ENCODE results near the gene SPTBN1.

GRCh38 chr2:54704688-54705605, 248.8 kb downstream of the SPTBN1 start:
- TF ChIP-seq, protein P1, sequence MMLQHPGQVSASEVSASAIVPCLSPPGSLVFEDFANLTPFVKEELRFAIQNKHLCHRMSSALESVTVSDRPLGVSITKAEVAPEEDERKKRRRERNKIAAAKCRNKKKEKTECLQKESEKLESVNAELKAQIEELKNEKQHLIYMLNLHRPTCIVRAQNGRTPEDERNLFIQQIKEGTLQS (CRISPR knock-in tag; conservative IDR thresholded peaks at IDR 0.05), result no peak
- TF ChIP-seq, protein P2, sequence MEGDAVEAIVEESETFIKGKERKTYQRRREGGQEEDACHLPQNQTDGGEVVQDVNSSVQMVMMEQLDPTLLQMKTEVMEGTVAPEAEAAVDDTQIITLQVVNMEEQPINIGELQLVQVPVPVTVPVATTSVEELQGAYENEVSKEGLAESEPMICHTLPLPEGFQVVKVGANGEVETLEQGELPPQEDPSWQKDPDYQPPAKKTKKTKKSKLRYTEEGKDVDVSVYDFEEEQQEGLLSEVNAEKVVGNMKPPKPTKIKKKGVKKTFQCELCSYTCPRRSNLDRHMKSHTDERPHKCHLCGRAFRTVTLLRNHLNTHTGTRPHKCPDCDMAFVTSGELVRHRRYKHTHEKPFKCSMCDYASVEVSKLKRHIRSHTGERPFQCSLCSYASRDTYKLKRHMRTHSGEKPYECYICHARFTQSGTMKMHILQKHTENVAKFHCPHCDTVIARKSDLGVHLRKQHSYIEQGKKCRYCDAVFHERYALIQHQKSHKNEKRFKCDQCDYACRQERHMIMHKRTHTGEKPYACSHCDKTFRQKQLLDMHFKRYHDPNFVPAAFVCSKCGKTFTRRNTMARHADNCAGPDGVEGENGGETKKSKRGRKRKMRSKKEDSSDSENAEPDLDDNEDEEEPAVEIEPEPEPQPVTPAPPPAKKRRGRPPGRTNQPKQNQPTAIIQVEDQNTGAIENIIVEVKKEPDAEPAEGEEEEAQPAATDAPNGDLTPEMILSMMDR (IDR thresholded peaks at IDR 0.05), result no peak
- TF ChIP-seq ETV6 (CRISPR knock-in tag; IDR thresholded peaks at IDR 0.05), result no peak
- no peak for TF ChIP-seq MXD4 (CRISPR knock-in tag; IDR thresholded peaks at IDR 0.05; ENCODE audit: borderline replicate concordance)
- no peak for TF ChIP-seq PREB (CRISPR knock-in tag; IDR thresholded peaks at IDR 0.05; ENCODE audit: borderline replicate concordance)
- TF ChIP-seq, protein P3, sequence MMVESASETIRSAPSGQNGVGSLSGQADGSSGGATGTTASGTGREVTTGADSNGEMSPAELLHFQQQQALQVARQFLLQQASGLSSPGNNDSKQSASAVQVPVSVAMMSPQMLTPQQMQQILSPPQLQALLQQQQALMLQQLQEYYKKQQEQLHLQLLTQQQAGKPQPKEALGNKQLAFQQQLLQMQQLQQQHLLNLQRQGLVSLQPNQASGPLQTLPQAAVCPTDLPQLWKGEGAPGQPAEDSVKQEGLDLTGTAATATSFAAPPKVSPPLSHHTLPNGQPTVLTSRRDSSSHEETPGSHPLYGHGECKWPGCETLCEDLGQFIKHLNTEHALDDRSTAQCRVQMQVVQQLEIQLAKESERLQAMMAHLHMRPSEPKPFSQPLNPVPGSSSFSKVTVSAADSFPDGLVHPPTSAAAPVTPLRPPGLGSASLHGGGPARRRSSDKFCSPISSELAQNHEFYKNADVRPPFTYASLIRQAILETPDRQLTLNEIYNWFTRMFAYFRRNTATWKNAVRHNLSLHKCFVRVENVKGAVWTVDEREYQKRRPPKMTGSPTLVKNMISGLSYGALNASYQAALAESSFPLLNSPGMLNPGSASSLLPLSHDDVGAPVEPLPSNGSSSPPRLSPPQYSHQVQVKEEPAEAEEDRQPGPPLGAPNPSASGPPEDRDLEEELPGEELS (CRISPR knock-in tag; IDR thresholded peaks at IDR 0.05), result no peak
- TF ChIP-seq PRDM15 (CRISPR knock-in tag; IDR thresholded peaks at IDR 0.05), result no peak
- no peak for TF ChIP-seq SP1 (CRISPR knock-in tag; conservative IDR thresholded peaks at IDR 0.05)
- TF ChIP-seq, protein P4, sequence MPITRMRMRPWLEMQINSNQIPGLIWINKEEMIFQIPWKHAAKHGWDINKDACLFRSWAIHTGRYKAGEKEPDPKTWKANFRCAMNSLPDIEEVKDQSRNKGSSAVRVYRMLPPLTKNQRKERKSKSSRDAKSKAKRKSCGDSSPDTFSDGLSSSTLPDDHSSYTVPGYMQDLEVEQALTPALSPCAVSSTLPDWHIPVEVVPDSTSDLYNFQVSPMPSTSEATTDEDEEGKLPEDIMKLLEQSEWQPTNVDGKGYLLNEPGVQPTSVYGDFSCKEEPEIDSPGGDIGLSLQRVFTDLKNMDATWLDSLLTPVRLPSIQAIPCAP (CRISPR knock-in tag; IDR thresholded peaks at IDR 0.05), result no peak
- TF ChIP-seq TEAD1 (CRISPR knock-in tag; IDR thresholded peaks at IDR 0.05), result no peak
- TF ChIP-seq FOXK1 (CRISPR knock-in tag; IDR thresholded peaks at IDR 0.05), result no peak

Measured in WTC11 (cell line).